Measurements from ENCODE around the gene SRR. TPM values are rescaled to one million over a fixed set of nuclear protein-coding genes. Genes with fewer than 3 reads are reported as not detected.

The SRR gene
- total and polyA plus RNA-seq, 9 of the 15 experiments (the other 6 are each of a cell fraction or from before 2014, with no cell fraction given), result 5.0 to 19.4 (median 7.9) TPM

GRCh38 chr17:2283302-2283701 lies 20.4 kb upstream of the SRR start:
- H3K4me1 ChIP-seq (replicated peaks in 1 of 2; ENCODE audit: control insufficient read depth in 2 of 2, insufficient read depth in 2 of 2, low read length in 2 of 2), result no peaks in the 10 kb centered on the region; a peak in 1 of 5 replicates
- no peaks in the 10 kb centered on the region for H4K20me1 ChIP-seq (replicated peaks; ENCODE audit: control insufficient read depth, insufficient read depth, low read length)
- 70% methylated on average over 6 of the region's 7 CpGs for WGBS (ENCODE audit: insufficient coverage, low coverage, missing lambda C conversion rate)
- peaks cover 53% of the 10 kb centered on the region; the same call in 2 of the 3 replicates for H3K36me3 ChIP-seq (ENCODE audit: control insufficient read depth, insufficient read depth, low read length)
- BruUV-seq (replicated peaks), result no TSS peak
- no peaks in the 10 kb centered on the region for H3K79me2 ChIP-seq (ENCODE audit: control insufficient read depth, insufficient read depth, low read length)
- no peaks in the 10 kb centered on the region for H3K27me3 ChIP-seq (ENCODE audit: control insufficient read depth in 2 of 2, insufficient read depth in 2 of 2, low read length in 2 of 2)
- H3K4me3 ChIP-seq, result no peak overlapping the region
- in situ Hi-C loops (cut with MboI), result no loop called here
- no peak overlapping the region for H2AFZ ChIP-seq (ENCODE audit: low read depth, low read length)
- H3K27ac ChIP-seq (ENCODE audit: extremely low read depth, low read depth, low read length), result no peak overlapping the region; the same call in 2 of the 3 replicates
- no peak for DNase-seq (ENCODE audit: extremely low read depth in 1 of 4, low spot score in 3 of 4)
- H3K4me2 ChIP-seq (ENCODE audit: insufficient read depth, low read length), result no peak overlapping the region
- ChIA-PET CTCF (ENCODE audit: low intra/inter-chr PET ratio) (no interaction called here), POLR2A (interaction anchor here (1.0 to 1.1 kb wide), 2 partner anchors 19 to 20 kb away, joined by 4 to 5 read pairs; partner anchors contain the start of genes SMG6 and SRR)
- H3K9me1 ChIP-seq (ENCODE audit: control insufficient read depth, insufficient read depth, low read length), result no peaks in the 10 kb centered on the region
- no peak for FAIRE-seq
- H3K9me3 ChIP-seq (replicated peaks; ENCODE audit: control insufficient read depth, insufficient read depth, low read depth, low read length), result no peaks in the 10 kb centered on the region
- no peak overlapping the region for H3K9ac ChIP-seq (ENCODE audit: insufficient read depth in 1 of 2, low read depth in 2 of 2, low read length in 2 of 2)
- intact Hi-C loops (cut with micrococcal nuclease), result no loop called here
- 0 out of 3 replicates have a peak, but pooled peaks have one; percentile 27 for ATAC-seq
- TF ChIP-seq, protein P1, sequence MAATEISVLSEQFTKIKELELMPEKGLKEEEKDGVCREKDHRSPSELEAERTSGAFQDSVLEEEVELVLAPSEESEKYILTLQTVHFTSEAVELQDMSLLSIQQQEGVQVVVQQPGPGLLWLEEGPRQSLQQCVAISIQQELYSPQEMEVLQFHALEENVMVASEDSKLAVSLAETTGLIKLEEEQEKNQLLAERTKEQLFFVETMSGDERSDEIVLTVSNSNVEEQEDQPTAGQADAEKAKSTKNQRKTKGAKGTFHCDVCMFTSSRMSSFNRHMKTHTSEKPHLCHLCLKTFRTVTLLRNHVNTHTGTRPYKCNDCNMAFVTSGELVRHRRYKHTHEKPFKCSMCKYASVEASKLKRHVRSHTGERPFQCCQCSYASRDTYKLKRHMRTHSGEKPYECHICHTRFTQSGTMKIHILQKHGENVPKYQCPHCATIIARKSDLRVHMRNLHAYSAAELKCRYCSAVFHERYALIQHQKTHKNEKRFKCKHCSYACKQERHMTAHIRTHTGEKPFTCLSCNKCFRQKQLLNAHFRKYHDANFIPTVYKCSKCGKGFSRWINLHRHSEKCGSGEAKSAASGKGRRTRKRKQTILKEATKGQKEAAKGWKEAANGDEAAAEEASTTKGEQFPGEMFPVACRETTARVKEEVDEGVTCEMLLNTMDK (IDR thresholded peaks at IDR 0.05; ENCODE audit: borderline replicate concordance, insufficient read depth, low read depth, low read length, poor library complexity, severe bottlenecking), result no peak
- TF ChIP-seq, protein P2, sequence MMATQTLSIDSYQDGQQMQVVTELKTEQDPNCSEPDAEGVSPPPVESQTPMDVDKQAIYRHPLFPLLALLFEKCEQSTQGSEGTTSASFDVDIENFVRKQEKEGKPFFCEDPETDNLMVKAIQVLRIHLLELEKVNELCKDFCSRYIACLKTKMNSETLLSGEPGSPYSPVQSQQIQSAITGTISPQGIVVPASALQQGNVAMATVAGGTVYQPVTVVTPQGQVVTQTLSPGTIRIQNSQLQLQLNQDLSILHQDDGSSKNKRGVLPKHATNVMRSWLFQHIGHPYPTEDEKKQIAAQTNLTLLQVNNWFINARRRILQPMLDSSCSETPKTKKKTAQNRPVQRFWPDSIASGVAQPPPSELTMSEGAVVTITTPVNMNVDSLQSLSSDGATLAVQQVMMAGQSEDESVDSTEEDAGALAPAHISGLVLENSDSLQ (IDR thresholded peaks at IDR 0.05), result no peak
- TF ChIP-seq ATF3 (IDR thresholded peaks at IDR 0.05) (peak; percentile 25; the same call in 1 of the 2 replicates), ATF3 (CRISPR knock-in tag; conservative IDR thresholded peaks at IDR 0.05) (no peak), HBP1 (CRISPR knock-in tag; IDR thresholded peaks at IDR 0.05) (no peak), RAD51 (IDR thresholded peaks at IDR 0.05; ENCODE audit: borderline replicate concordance, low read depth) (no peak)
- TF ChIP-seq, protein P3, sequence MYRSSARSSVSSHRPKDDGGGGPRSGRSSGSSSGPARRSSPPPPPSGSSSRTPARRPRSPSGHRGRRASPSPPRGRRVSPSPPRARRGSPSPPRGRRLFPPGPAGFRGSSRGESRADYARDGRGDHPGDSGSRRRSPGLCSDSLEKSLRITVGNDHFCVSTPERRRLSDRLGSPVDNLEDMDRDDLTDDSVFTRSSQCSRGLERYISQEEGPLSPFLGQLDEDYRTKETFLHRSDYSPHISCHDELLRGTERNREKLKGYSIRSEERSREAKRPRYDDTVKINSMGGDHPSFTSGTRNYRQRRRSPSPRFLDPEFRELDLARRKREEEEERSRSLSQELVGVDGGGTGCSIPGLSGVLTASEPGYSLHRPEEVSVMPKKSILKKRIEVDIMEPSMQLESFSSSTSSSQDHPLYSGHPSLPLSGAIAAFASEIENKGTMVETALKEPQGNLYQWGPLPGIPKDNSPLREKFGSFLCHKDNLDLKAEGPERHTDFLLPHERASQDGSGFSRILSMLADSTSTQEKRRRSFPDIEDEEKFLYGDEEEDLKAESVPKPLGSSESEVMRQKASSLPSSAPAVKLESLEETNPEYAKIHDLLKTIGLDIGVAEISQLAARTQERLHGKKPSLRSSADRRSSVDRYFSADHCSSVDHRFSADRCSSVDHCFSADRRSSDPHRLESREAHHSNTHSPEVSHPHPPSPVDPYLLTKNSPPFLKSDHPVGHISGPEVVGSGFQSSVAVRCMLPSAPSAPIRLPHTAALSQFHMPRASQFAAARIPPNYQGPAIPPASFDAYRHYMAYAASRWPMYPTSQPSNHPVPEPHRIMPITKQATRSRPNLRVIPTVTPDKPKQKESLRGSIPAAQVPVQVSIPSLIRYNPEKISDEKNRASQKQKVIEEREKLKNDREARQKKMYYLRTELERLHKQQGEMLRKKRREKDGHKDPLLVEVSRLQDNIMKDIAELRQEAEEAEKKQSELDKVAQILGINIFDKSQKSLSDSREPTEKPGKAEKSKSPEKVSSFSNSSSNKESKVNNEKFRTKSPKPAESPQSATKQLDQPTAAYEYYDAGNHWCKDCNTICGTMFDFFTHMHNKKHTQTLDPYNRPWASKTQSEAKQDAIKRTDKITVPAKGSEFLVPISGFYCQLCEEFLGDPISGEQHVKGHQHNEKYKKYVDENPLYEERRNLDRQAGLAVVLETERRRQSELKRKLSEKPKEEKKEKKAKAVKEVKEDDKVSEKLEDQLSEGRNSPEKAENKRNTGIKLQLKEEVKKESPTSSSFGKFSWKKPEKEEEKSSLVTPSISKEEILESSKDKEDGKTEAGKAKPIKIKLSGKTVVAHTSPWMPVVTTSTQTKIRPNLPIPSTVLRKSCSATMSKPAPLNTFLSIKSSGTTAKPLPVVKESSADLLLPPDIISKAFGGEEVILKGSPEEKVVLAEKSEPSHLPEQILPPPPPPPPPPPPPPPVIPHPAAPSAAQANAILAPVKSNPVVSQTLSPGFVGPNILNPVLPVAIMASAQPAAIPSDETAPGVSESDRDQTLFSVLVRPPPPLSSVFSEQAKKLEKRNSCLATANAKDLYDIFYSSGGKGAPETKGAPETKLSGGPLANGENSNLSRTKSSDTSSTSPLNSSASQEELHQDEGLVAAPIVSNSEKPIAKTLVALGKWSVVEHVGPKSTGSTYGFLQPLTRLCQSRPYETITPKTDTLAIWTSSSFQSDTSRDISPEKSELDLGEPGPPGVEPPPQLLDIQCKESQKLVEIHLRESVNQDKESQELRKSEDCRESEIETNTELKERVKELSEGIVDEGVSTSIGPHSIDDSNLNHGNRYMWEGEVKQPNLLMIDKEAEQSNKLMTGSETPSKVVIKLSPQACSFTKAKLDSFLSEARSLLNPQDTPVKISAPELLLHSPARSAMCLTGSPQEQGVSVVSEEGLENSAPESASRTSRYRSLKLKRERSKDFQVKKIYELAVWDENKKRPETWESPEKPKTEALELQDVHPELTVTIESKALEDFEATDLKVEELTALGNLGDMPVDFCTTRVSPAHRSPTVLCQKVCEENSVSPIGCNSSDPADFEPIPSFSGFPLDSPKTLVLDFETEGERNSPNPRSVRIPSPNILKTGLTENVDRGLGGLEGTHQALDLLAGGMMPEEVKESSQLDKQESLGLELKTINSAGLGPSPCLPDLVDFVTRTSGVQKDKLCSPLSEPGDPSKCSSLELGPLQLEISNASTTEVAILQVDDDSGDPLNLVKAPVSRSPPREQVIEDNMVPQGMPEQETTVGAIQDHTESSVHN (IDR thresholded peaks at IDR 0.05; ENCODE audit: borderline replicate concordance in 1 of 2, low read depth in 1 of 2), result no peak
